ENCODE measurements around the gene ARPC3.
"Not testable (repeated sequence)": the region's sequence is repeated elsewhere in the genome, so short reads cannot be mapped to it uniquely, and the experiment has no call there.

DNA sequence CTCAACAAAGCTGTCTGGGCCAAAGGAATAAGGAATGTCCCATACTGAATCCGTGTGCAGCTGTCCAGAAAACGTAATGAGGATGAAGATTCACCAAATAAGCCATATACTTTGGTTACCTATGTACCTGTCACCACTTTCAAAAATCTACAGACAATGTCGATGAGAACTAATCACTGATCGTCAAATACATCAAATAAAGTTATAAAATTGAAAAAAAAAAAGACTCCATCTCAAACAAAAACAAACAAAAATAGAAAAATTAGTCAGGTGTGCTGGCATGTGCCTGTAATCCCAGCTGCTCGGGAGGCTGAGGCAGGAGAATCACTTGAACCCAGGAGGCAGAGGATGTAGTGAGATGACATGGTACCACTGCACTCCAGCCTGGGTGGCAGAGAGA lies 11.1 kb upstream of the ARPC3 start:
- not testable (repeated sequence) for TF ChIP-seq POLR2A (IDR thresholded peaks at IDR 0.05; ENCODE audit: low read length); GATA1 (IDR thresholded peaks at IDR 0.05; ENCODE audit: low read depth, low read length)
